ENCODE measurements around the gene RIC1. TPM values are rescaled to one million over a fixed set of nuclear protein-coding genes. Genes with fewer than 3 reads are reported as not detected.
"Not testable (repeated sequence)": the region's sequence is repeated elsewhere in the genome, so short reads cannot be mapped to it uniquely, and the experiment has no call there.

The RIC1 gene
- 10 to 100 TPM; 18.0 to 49.8 TPM for total RNA-seq

- peaks cover 2% of the 10 kb centered on the region for H3K4me1 ChIP-seq (replicated peaks)
- H3K4me3 ChIP-seq = peak within 1 kb of the TSS; percentile 90 to 99
- WGBS = under 1% methylated on average over 69 of the region's 84 CpGs
- no peaks in the 10 kb centered on the region for H3K27me3 ChIP-seq (replicated peaks; ENCODE audit: insufficient read depth)
- intact Hi-C loops (cut with DNase I) = loop anchor here (10.0 kb wide), 2 partner anchors 786 to 954 kb away; partner anchors contain the start of genes CDC37L1 and UHRF2
- no peaks in the 10 kb centered on the region for H3K9me3 ChIP-seq
- peak; percentile 87 for DNase-seq (ENCODE audit: low spot score)
- H3K27ac ChIP-seq = peak within 1 kb of the TSS; percentile 92 to 98
- H3K36me3 ChIP-seq = no peaks in the 10 kb centered on the region
- TF ChIP-seq POLR2A (IDR thresholded peaks at IDR 0.05) (peak; percentile 97), POLR2AphosphoS5 (IDR thresholded peaks at IDR 0.05) (peak; percentile 69), CTCF (IDR thresholded peaks at IDR 0.05) (peak in 2 of 4 experiments; percentile 38 to 46)
Measured at GRCh38 chr9:5628530-5629311, at the start of gene RIC1. Gene RIC1, plus strand, starts transcription at chr9:5629107. Its CDS starts 203 bp downstream, at chr9:5629310.

- Histone ChIP-seq H3K9me3 (no peaks in the 10 kb centered on the region), H3K4me3 (no peak overlapping the region), H3K36me3 (no peaks in the 10 kb centered on the region), H3K27me3 (replicated peaks; ENCODE audit: insufficient read depth) (no peaks in the 10 kb centered on the region), H3K4me1 (replicated peaks) (no peaks in the 10 kb centered on the region), H3K27ac (no peak overlapping the region)
- DNase-seq (ENCODE audit: low spot score) = no peak
- TF ChIP-seq POLR2AphosphoS5 (IDR thresholded peaks at IDR 0.05) (no peak), POLR2A (IDR thresholded peaks at IDR 0.05) (no peak), CTCF (IDR thresholded peaks at IDR 0.05) (no peak)
- intact Hi-C loops (cut with DNase I) = no loop called here
- WGBS = 94% methylated on average over 1 of the region's 1 CpG
Measured at GRCh38 chr9:5579881-5580280, 49.0 kb upstream of the RIC1 start.

GRCh38 chr9:5580650-5581049 is 48.3 kb upstream of the RIC1 start:
- Histone ChIP-seq H3K36me3 (no peaks in the 10 kb centered on the region), H3K27ac (no peak overlapping the region), H3K4me3 (no peak overlapping the region), H3K4me1 (replicated peaks) (no peaks in the 10 kb centered on the region), H3K27me3 (replicated peaks; ENCODE audit: insufficient read depth) (no peaks in the 10 kb centered on the region), H3K9me3 (no peaks in the 10 kb centered on the region)
- 90% methylated on average over 3 of the region's 3 CpGs for WGBS
- TF ChIP-seq POLR2A (IDR thresholded peaks at IDR 0.05) = no peak
- no peak for TF ChIP-seq POLR2AphosphoS5 (IDR thresholded peaks at IDR 0.05)
- no peak for TF ChIP-seq CTCF (IDR thresholded peaks at IDR 0.05)
- intact Hi-C loops (cut with DNase I) = no loop called here
- DNase-seq (ENCODE audit: low spot score) = no peak

GRCh38 chr9:5581706-5582105 is 47.2 kb upstream of the RIC1 start:
- H3K27ac ChIP-seq; H3K9me3 ChIP-seq; H3K4me1 ChIP-seq (replicated peaks); DNase-seq (ENCODE audit: low spot score); H3K4me3 ChIP-seq; H3K36me3 ChIP-seq; intact Hi-C loops (cut with DNase I); H3K27me3 ChIP-seq (replicated peaks; ENCODE audit: insufficient read depth): not testable (repeated sequence)
- WGBS = 98% methylated on average over 2 of the region's 2 CpGs

- Histone ChIP-seq H3K4me1 (replicated peaks) (no peaks in the 10 kb centered on the region), H3K27me3 (replicated peaks; ENCODE audit: insufficient read depth) (no peaks in the 10 kb centered on the region), H3K36me3 (no peaks in the 10 kb centered on the region), H3K27ac (no peak overlapping the region), H3K4me3 (no peak overlapping the region), H3K9me3 (no peaks in the 10 kb centered on the region)
- TF ChIP-seq POLR2A (IDR thresholded peaks at IDR 0.05) = no peak
- TF ChIP-seq CTCF (IDR thresholded peaks at IDR 0.05) = no peak
- no peak for TF ChIP-seq POLR2AphosphoS5 (IDR thresholded peaks at IDR 0.05)
- 20% methylated on average over 2 of the region's 2 CpGs for WGBS
- no peak for DNase-seq (ENCODE audit: low spot score)
- intact Hi-C loops (cut with DNase I) = no loop called here
Measured at GRCh38 chr9:5582835-5583195, 46.1 kb upstream of the RIC1 start.

Data from prostate gland (tissue), 2 donors.